ENCODE results near the gene GFRA1.

The GFRA1 gene

DNA sequence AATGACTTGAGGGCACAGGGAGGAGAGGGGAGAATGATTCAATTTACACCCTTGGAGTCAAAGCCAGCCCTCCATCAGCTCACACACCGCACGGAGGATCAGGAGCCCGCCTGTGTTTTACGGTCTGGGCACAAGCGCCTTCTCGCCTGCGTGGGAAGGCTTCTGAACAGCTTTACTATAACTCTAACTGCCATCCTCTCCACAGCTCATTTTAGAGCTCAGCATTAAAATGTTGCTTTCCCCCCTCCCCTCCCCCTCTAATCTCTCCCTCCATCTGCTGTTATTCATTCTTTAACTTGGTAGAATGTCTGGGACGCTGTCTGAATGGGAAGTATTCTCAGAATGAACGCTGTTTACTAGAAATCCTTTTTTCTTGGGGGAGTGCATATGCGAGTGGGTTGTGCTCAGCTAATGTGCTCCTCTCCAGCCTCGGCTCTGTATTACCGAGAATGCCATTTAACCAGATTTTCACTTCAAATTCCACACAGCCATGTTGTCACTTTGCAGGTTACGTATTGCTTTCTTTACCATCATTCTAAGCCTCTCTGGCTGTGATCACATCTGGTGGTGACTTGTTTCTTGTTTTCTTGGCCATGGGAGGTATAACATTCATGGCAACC is 140.1 kb downstream of the GFRA1 start:
- in situ Hi-C loops (cut with HindIII; ENCODE audit: low sequenced_read_pairs) = no loop called here
- TF ChIP-seq, protein P1, sequence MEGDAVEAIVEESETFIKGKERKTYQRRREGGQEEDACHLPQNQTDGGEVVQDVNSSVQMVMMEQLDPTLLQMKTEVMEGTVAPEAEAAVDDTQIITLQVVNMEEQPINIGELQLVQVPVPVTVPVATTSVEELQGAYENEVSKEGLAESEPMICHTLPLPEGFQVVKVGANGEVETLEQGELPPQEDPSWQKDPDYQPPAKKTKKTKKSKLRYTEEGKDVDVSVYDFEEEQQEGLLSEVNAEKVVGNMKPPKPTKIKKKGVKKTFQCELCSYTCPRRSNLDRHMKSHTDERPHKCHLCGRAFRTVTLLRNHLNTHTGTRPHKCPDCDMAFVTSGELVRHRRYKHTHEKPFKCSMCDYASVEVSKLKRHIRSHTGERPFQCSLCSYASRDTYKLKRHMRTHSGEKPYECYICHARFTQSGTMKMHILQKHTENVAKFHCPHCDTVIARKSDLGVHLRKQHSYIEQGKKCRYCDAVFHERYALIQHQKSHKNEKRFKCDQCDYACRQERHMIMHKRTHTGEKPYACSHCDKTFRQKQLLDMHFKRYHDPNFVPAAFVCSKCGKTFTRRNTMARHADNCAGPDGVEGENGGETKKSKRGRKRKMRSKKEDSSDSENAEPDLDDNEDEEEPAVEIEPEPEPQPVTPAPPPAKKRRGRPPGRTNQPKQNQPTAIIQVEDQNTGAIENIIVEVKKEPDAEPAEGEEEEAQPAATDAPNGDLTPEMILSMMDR (IDR thresholded peaks at IDR 0.05; ENCODE audit: low read depth, low read length) = no peak

GRCh38 chr10:116130006-116130405 is 143.0 kb downstream of the GFRA1 start:
- in situ Hi-C loops (cut with HindIII; ENCODE audit: low sequenced_read_pairs) = no loop called here
- no peak overlapping the region for H3K4me3 ChIP-seq (ENCODE audit: low read depth, low read length)
- TF ChIP-seq, protein P1 (IDR thresholded peaks at IDR 0.05; ENCODE audit: low read depth, low read length) = no peak
- no peak for DNase-seq (ENCODE audit: low read depth, low spot score)

More for the DNA sequence above, 140.1 kb downstream of the GFRA1 start:
- H3K4me3 ChIP-seq (ENCODE audit: low read depth, low read length) = no peak overlapping the region
- DNase-seq (ENCODE audit: low read depth, low spot score) = no peak

DNA sequence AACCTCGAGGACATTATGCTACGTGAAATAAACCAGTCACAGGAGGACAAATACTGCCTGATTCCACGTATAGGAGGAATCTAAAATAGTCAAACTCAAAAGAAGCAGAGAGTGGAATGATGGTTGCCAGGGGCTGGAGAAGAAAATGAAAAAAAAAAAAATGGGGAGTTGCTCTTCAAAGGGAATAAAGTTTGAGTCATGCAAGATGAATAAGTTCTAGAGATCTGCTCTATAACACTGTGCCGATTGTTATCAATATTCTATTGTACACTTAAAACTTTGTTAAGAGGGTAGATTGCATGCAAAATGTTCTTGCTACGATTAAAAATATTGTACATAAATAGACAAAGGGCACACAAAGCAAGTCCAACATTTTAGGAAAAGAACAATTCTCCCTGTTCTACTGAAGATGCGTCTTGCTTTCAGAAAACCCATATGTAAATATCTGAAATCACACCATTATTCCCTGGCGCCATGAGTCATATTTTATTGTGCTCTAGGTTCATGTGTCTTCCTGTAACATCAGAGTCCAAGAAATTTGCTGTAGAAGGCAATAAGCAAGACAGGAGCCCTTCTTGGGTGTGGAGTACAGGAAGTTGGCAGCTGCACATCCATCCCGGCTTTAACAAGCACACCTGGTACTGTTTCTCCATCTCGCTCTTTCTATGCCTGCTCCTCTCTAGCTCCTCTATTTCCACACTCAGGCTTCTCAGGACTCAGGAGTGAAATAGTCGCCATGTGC is 145.9 kb downstream of the GFRA1 start:
- TF ChIP-seq, protein P1 (IDR thresholded peaks at IDR 0.05; ENCODE audit: low read depth, low read length) = no peak
- no peak overlapping the region for H3K4me3 ChIP-seq (ENCODE audit: low read depth, low read length)
- in situ Hi-C loops (cut with HindIII; ENCODE audit: low sequenced_read_pairs) = no loop called here
- no peak for DNase-seq (ENCODE audit: low read depth, low spot score)

- in situ Hi-C loops (cut with HindIII; ENCODE audit: low sequenced_read_pairs) = no loop called here
- TF ChIP-seq, protein P1 (IDR thresholded peaks at IDR 0.05; ENCODE audit: low read depth, low read length) = no peak
- no peak for DNase-seq (ENCODE audit: low read depth, low spot score)
- H3K4me3 ChIP-seq (ENCODE audit: low read depth, low read length) = no peak overlapping the region
Measured at GRCh38 chr10:116126239-116126638, 146.8 kb downstream of the GFRA1 start.

DNA sequence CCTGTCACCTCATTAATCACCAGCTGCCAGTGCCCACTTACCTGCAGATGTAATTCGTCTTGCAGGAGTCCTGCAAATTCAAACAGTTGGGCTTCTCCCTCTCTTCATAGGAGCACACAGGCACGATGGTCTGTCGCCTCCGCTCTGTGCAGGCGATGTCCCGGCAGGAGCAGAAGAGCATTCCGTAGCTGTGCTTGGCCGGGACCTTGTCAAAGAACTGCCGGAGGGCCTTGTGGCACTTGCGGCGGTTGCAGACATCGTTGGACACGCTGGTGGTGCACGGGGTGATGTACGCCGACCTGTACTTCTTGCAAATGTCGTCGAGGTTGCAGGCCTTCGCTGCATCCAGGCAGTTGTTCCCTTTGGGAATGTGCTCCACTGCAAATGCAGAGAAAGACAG is 147.8 kb downstream of the GFRA1 start:
- in situ Hi-C loops (cut with HindIII; ENCODE audit: low sequenced_read_pairs) = no loop called here
- no peak for DNase-seq (ENCODE audit: low read depth, low spot score)
- TF ChIP-seq, protein P1 (IDR thresholded peaks at IDR 0.05; ENCODE audit: low read depth, low read length) = no peak
- no peak overlapping the region for H3K4me3 ChIP-seq (ENCODE audit: low read depth, low read length)

- TF ChIP-seq, protein P1 (IDR thresholded peaks at IDR 0.05; ENCODE audit: low read depth, low read length) = no peak
- H3K4me3 ChIP-seq (ENCODE audit: low read depth, low read length) = no peak overlapping the region
- DNase-seq (ENCODE audit: low read depth, low spot score) = no peak
- in situ Hi-C loops (cut with HindIII; ENCODE audit: low sequenced_read_pairs) = no loop called here
Measured at GRCh38 chr10:116124777-116125176, 148.2 kb downstream of the GFRA1 start.
